ENCODE data around the gene DUSP10.

DNA sequence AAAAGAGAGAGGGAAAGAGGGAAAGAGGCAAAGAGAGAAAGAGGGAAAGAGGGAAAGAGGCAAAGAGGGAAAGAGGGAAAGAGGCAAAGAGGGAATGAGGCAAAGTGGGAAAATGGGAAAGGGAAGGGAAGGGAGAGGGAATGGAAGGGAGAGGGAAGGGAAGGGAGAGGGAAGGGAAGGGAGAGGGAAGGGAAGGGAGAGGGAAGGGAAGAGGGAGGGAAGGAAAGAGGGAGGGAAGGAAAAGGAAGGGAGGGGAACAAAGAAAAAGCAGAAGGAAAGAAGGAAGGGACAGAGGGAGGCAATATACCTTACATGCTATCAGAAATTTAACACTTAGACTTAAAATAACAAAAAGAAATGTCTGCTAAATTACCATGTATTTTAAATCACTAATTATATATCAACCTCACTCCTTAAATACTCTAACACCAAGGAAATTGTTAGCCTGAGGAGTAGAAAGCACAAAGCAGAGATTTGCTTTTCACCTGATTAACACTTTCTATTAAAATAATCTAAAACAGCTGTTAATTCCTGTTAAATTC lies 41.8 kb downstream of the DUSP10 start:
- TF ChIP-seq RAD21 (IDR thresholded peaks at IDR 0.05; ENCODE audit: low read depth) = no peak
- TF ChIP-seq CEBPB (IDR thresholded peaks at IDR 0.05; ENCODE audit: low read depth) = no peak
- TF ChIP-seq, protein P1, sequence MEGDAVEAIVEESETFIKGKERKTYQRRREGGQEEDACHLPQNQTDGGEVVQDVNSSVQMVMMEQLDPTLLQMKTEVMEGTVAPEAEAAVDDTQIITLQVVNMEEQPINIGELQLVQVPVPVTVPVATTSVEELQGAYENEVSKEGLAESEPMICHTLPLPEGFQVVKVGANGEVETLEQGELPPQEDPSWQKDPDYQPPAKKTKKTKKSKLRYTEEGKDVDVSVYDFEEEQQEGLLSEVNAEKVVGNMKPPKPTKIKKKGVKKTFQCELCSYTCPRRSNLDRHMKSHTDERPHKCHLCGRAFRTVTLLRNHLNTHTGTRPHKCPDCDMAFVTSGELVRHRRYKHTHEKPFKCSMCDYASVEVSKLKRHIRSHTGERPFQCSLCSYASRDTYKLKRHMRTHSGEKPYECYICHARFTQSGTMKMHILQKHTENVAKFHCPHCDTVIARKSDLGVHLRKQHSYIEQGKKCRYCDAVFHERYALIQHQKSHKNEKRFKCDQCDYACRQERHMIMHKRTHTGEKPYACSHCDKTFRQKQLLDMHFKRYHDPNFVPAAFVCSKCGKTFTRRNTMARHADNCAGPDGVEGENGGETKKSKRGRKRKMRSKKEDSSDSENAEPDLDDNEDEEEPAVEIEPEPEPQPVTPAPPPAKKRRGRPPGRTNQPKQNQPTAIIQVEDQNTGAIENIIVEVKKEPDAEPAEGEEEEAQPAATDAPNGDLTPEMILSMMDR (IDR thresholded peaks at IDR 0.05 in 2 of 3, conservative IDR thresholded peaks at IDR 0.05 in 1 of 3; ENCODE audit: borderline replicate concordance in 1 of 3, insufficient read depth in 1 of 3, low read depth in 2 of 3, low read length in 2 of 3) = no peak
- TF ChIP-seq, protein P2, sequence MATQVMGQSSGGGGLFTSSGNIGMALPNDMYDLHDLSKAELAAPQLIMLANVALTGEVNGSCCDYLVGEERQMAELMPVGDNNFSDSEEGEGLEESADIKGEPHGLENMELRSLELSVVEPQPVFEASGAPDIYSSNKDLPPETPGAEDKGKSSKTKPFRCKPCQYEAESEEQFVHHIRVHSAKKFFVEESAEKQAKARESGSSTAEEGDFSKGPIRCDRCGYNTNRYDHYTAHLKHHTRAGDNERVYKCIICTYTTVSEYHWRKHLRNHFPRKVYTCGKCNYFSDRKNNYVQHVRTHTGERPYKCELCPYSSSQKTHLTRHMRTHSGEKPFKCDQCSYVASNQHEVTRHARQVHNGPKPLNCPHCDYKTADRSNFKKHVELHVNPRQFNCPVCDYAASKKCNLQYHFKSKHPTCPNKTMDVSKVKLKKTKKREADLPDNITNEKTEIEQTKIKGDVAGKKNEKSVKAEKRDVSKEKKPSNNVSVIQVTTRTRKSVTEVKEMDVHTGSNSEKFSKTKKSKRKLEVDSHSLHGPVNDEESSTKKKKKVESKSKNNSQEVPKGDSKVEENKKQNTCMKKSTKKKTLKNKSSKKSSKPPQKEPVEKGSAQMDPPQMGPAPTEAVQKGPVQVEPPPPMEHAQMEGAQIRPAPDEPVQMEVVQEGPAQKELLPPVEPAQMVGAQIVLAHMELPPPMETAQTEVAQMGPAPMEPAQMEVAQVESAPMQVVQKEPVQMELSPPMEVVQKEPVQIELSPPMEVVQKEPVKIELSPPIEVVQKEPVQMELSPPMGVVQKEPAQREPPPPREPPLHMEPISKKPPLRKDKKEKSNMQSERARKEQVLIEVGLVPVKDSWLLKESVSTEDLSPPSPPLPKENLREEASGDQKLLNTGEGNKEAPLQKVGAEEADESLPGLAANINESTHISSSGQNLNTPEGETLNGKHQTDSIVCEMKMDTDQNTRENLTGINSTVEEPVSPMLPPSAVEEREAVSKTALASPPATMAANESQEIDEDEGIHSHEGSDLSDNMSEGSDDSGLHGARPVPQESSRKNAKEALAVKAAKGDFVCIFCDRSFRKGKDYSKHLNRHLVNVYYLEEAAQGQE (IDR thresholded peaks at IDR 0.05; ENCODE audit: low read depth) = no peak
- TF ChIP-seq YY1 (IDR thresholded peaks at IDR 0.05; ENCODE audit: extremely low read depth, insufficient replicate concordance, low read depth, low read length) = no peak
- TF ChIP-seq SRF (IDR thresholded peaks at IDR 0.05; ENCODE audit: low read depth) = no peak
- no peak for TF ChIP-seq POLR2A (IDR thresholded peaks at IDR 0.05; ENCODE audit: borderline replicate concordance, extremely low read depth, insufficient read depth, insufficient read length)
- no peak for TF ChIP-seq JUND (IDR thresholded peaks at IDR 0.05)
- TF ChIP-seq ZNF274 (IDR thresholded peaks at IDR 0.05; ENCODE audit: low read depth, low read length) = no peak
- TF ChIP-seq ELF1 (IDR thresholded peaks at IDR 0.05; ENCODE audit: borderline replicate concordance, low read depth) = no peak

All from HCT116 (cell line).